NCI-H2029 treated with DMSO at 0.1 percent for 48 hours (cell line): ENCODE measurements around the gene C1QL3.

ENCODE experiments used
- DNase-seq: peaks from one replicate; lab custom pipeline; 2025; lab: John Stamatoyannopoulos, UW

C1QL3 gene

GRCh38 chr10:16493884-16494536 lies 27.7 kb downstream of the C1QL3 start:
- no peak for DNase-seq

- no peak for DNase-seq
Observed at GRCh38 chr10:16491933-16492332, 29.7 kb downstream of the C1QL3 start.

- DNase-seq: no peak
Observed at GRCh38 chr10:16490511-16490910, 31.2 kb downstream of the C1QL3 start.

DNA sequence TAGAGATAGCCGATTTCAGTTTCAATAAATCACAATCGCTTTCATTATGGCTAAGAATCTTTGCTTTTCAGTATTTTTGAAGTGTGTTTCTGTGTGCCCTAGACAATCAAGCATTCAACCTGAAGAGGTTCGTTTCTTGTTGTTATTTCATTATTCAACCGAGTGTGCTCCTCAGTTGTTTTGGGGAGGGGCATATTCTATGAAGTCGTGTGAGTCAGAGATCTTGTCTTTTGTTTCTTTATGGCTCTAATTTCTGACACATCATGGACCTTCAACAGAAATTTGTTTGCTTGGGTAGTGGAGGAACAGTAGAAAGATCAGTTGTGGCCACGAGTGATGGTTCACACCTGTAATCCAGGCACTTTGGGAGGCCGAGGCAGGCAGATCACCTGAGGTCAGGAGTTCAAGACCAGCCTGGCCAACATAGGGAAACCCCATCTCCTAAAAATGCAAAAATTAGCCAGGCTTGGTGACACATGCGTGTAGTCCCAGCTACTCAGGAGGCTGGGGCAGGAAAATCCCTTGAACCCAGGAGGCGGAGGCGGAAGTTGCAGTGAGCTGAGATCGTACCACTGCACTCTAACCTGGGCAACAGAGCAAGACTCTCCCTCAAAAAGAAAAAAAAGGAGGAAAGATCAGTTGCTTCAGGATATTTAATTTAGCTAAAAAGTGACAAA lies 38.3 kb downstream of the C1QL3 start:
- DNase-seq: no peak

DNA sequence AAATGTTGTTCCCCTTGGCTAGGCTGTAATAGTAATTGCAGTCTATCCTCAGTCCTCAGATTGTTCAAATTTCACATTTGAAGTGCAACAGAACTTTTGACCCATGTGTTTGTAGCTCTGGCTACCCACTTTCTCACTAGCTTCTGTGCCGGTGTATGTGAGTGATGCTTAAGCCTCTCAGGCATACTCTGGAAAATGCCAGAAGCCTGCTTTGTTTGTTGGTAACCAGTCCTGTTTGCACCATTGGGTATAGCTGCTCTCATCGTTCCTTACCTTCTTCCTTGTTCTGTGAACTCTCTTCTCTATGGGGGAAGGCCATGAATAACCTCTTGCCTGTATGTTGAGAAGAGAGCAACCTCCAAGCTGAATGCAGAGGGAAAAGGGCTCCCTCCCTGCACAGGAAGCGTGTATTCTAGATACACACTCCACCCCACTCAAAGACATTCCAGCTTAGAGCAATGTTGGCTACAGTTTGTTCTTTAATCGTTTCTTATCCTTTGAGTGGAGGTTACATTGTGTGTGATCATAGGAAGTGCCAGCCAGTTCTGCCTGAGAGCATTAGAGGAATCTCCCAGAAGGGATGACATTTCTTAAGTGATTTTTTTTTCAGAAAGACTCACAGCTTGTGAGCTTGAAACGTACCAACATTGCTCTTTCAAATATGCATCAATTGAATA lies 40.5 kb downstream of the C1QL3 start:
- DNase-seq: no peak

DNA sequence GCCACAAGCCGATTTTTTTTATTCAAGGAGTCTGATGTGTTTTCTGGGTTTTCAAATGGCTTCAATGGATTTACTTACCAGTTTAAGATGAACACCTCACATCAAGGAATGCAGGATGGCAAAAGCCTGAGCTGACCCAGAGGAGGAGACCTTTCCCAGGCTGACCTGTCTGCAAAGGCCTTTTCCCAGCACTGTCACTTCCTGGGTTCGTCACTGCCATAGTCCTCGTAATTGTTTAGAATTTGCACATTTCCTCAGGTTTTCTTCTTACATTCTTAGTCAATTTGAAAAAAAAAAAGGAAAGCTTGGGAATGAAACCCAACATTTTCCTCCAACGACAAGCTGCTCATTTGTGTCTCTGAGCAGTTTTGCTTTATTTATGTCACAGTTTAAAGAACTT lies 42.9 kb downstream of the C1QL3 start:
- no peak for DNase-seq

GRCh38 chr10:16477757-16478156 lies 43.9 kb downstream of the C1QL3 start:
- no peak for DNase-seq

- DNase-seq: no peak
Observed at GRCh38 chr10:16472828-16473227, 48.9 kb downstream of the C1QL3 start.

- DNase-seq: no peak
Observed at GRCh38 chr10:16470747-16471146, 50.9 kb downstream of the C1QL3 start.

GRCh38 chr10:16466001-16466400 lies 55.7 kb downstream of the C1QL3 start:
- no peak for DNase-seq
